SK-N-SH (cell line): ENCODE measurements around the gene GPN2.

Experiments
- ELF1 ChIP-seq: IDR thresholded peaks from 2 replicates; pipeline ENCODE4 v1.4.0; 2012
- EP300 ChIP-seq, 2 experiments: IDR thresholded peaks; 2 replicates each; pipeline versions ENCODE4 v1.4.0 to v1.6.1; 2012; ENCODE audit warnings: borderline replicate concordance in 1 of 2, low read depth in 1 of 2, low read length in 1 of 2
- MAX ChIP-seq: IDR thresholded peaks from 2 replicates; pipeline ENCODE4 v1.4.0; 2012; ENCODE audit warnings: low read depth
- MEF2A ChIP-seq: IDR thresholded peaks from 2 replicates; pipeline ENCODE4 v1.4.0; 2012; ENCODE audit warnings: low read depth, borderline replicate concordance
- TEAD4 ChIP-seq: IDR thresholded peaks from 2 replicates; pipeline ENCODE4 v1.4.0; 2012; ENCODE audit warnings: mild to moderate bottlenecking, borderline replicate concordance; ENCODE audit not compliant: insufficient read depth
- YY1 ChIP-seq: IDR thresholded peaks from 2 replicates; pipeline ENCODE4 v1.4.0; 2012; ENCODE audit warnings: low read depth, mild to moderate bottlenecking
- TF ChIP-seq, protein P1 (sequence below): fragments of 200-600 bp; sonication (generic); IDR thresholded peaks from 2 replicates; pipeline ENCODE4 v1.6.1; 2017; ENCODE audit warnings: antibody characterized with exemption, mild to moderate bottlenecking, moderate library complexity

- no peak for TF ChIP-seq EP300 (IDR thresholded peaks at IDR 0.05; ENCODE audit: borderline replicate concordance in 1 of 2, low read depth in 1 of 2, low read length in 1 of 2)
- no peak for TF ChIP-seq TEAD4
- TF ChIP-seq ELF1: no peak
- TF ChIP-seq, protein P1, sequence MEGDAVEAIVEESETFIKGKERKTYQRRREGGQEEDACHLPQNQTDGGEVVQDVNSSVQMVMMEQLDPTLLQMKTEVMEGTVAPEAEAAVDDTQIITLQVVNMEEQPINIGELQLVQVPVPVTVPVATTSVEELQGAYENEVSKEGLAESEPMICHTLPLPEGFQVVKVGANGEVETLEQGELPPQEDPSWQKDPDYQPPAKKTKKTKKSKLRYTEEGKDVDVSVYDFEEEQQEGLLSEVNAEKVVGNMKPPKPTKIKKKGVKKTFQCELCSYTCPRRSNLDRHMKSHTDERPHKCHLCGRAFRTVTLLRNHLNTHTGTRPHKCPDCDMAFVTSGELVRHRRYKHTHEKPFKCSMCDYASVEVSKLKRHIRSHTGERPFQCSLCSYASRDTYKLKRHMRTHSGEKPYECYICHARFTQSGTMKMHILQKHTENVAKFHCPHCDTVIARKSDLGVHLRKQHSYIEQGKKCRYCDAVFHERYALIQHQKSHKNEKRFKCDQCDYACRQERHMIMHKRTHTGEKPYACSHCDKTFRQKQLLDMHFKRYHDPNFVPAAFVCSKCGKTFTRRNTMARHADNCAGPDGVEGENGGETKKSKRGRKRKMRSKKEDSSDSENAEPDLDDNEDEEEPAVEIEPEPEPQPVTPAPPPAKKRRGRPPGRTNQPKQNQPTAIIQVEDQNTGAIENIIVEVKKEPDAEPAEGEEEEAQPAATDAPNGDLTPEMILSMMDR: no peak
- no peak for TF ChIP-seq YY1
- no peak for TF ChIP-seq MAX
- no peak for TF ChIP-seq MEF2A
Measured at GRCh38 chr1:26858160-26858559, 31.9 kb downstream of the GPN2 start.
